Endothelial cell of umbilical vein (primary cell): Measurements from ENCODE around the gene CDK5R2.

Experiments
- CTCF ChIP-seq, 2 donors: IDR thresholded peaks; 1 replicate in 1 of 2; 2 replicates in 1 of 2; pipeline ENCODE4 v1.5.1; 2011; ENCODE audit warnings: low read length in 2 of 2, mild to moderate bottlenecking in 2 of 2, moderate library complexity in 2 of 2, control low read depth in 1 of 2, inconsistent platforms in 1 of 2, low read depth in 1 of 2; ENCODE audit not compliant: insufficient read depth in 1 of 2; ENCODE audit errors: extremely low read depth in 1 of 2
- EZH2 ChIP-seq: IDR thresholded peaks from 2 replicates; pipeline ENCODE4 v1.6.1; 2012; ENCODE audit warnings: borderline replicate concordance, low read depth, mild to moderate bottlenecking, moderate library complexity, low read length, inconsistent platforms; ENCODE audit not compliant: severe bottlenecking
- POLR2A ChIP-seq: IDR thresholded peaks from 2 replicates; pipeline ENCODE4 v1.6.1; 2012; ENCODE audit warnings: low read depth, mild to moderate bottlenecking, control low read depth, low read length

- TF ChIP-seq CTCF (IDR thresholded peaks at IDR 0.05; ENCODE audit: extremely low read depth in 1 of 2, insufficient read depth in 1 of 2, low read depth in 1 of 2, low read length in 2 of 2) (no peak), POLR2A (no peak), EZH2 (no peak)
These were observed 28.7 kb downstream of the CDK5R2 start for GRCh38 chr2:218988164-218988563.
